Measurements from ENCODE around the gene SOHLH1.

Gene SOHLH1

GRCh38 chr9:135704483-135704882 lies 5.2 kb upstream of the SOHLH1 start:
- no peak for DNase-seq

GRCh38 chr9:135703726-135704125 lies 4.4 kb upstream of the SOHLH1 start:
- DNase-seq, result no peak

DNA sequence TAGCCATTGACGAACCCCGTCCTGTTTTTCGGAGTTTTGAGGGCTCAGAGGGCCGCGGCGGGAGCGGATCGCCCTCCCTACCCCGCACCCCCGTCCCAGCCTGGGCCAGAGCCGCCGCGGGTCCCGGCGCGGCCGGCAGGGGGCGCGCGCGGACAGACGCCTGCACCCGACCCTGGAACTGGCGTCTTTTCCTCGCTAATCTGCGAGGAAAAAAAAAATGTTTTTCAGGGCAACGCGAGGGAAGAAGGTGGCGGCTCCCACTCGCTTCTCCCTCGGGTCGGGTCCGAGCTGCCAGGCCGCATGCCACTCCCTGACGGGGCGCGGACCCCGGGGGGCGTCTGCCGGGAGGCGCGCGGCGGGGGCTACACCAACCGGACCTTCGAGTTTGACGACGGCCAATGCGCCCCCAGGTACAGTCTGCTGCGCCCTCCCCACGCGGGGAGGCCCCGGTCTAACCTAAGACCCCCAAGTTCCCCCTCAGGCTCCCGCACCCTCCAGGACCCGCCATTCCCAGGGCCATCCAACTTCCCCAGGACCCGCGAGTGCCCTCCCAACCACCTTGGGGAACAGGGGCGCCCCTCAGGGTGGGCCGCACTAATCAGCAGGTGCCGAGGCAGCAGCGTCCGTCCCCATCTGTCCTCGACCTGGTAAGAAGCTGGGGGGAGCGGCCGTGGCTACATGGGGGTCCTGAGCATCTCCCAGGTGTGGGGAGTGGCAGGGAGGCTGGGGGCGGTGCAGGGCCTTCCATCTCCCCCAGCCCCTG lies 2.9 kb upstream of the SOHLH1 start, which contains the start of gene KCNT1:
TSS of gene KCNT1 (plus strand) at position 227 of the 763 bp plus-strand sequence. CDS start at position 301, 74 bp downstream.
- peak in 33 of 56 donors; percentile 0 to 72 (median 12) for DNase-seq

- DNase-seq, result peak in 1 of 56 donors; percentile 72
Observed at GRCh38 chr9:135701067-135701958, 2.0 kb upstream of the SOHLH1 start.

GRCh38 chr9:135700525-135700924 lies 1.2 kb upstream of the SOHLH1 start:
- no peak for DNase-seq

- no peak for DNase-seq
Observed at GRCh38 chr9:135698767-135699166, 514 bp downstream of the SOHLH1 start.

DNA sequence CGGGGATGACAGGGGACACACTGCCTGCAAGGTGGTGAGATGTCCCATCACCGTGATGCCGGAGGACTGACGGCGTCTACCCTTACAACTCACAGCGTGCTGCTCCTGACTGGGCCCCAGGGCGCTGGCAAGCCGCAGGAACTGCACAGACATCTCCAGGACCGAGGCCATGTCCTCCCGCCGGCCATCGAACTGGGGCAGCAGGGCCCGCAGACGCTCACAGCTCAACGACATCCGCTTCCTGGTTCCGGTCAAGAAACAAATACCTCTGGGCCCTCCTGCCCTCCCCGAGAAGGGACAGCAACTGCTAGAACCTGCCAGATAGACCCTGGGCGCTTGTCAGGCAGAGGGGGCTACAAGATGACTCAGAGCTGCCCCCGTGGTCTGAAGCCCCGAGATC lies 1.0 kb downstream of the SOHLH1 start:
- no peak for DNase-seq

- no peak for DNase-seq
Observed at GRCh38 chr9:135697226-135697625, 2.1 kb downstream of the SOHLH1 start.

GRCh38 chr9:135696446-135696845 lies 2.8 kb downstream of the SOHLH1 start:
- no peak for DNase-seq

GRCh38 chr9:135695642-135696041 lies 3.6 kb downstream of the SOHLH1 start:
- DNase-seq, result no peak

- no peak for DNase-seq
Observed at GRCh38 chr9:135695036-135695435, 4.2 kb downstream of the SOHLH1 start.

DNA sequence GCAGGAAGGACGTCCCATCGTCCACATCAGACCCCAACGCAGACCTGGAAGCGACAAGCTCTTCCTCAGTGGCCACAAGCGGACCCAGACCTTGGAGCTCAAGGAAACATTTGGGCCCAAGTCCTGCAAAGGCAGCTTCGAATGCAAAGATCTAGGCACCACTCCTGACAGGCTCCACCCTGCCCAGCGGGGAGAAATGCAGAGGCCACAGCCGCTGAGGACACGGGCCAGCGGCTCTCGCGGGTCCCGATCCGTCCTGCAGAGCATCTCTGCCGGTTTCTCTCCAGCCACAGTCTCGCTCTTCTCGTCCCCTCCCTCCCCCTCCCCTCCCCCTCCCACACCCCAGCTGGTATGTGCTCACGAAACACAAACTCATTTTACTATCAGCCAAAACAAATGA lies 4.9 kb downstream of the SOHLH1 start:
- DNase-seq, result no peak

GRCh38 chr9:135693771-135694170 lies 5.5 kb downstream of the SOHLH1 start:
- DNase-seq, result no peak

GRCh38 chr9:135693265-135693664 lies 6.0 kb downstream of the SOHLH1 start:
- peak in 34 of 56 donors; percentile 4 to 76 (median 30) for DNase-seq

GRCh38 chr9:135692410-135692809 lies 6.9 kb downstream of the SOHLH1 start:
- DNase-seq, result peak in 37 of 56 donors; percentile 6 to 81 (median 38)

GRCh38 chr9:135690836-135691570 lies 8.3 kb downstream of the SOHLH1 start:
- no peak for DNase-seq

GRCh38 chr9:135689011-135689410 lies 10.3 kb downstream of the SOHLH1 start:
- peak in 1 of 56 donors; percentile 31 for DNase-seq

GRCh38 chr9:135687216-135687615 lies 12.1 kb downstream of the SOHLH1 start:
- no peak for DNase-seq

DNA sequence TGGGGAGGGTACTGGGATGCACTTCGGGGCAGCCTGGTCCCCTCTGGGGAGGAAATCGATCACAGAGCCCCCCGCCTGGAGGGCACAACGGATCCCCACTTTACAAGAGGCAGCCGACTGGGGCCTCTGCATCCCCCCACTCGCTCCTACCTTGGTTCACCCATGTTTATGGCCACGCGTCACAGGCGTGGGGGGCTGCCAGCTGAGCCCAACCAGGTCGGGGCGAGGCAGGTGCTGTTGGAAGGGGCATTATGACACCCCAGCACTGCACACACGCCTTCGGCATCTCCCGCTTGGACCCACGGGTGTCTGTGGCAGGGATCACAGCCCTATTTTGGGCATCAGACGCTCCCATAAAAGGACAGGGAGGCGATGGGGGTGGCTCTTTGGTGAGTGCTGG lies 14.6 kb downstream of the SOHLH1 start:
- no peak for DNase-seq

DNA sequence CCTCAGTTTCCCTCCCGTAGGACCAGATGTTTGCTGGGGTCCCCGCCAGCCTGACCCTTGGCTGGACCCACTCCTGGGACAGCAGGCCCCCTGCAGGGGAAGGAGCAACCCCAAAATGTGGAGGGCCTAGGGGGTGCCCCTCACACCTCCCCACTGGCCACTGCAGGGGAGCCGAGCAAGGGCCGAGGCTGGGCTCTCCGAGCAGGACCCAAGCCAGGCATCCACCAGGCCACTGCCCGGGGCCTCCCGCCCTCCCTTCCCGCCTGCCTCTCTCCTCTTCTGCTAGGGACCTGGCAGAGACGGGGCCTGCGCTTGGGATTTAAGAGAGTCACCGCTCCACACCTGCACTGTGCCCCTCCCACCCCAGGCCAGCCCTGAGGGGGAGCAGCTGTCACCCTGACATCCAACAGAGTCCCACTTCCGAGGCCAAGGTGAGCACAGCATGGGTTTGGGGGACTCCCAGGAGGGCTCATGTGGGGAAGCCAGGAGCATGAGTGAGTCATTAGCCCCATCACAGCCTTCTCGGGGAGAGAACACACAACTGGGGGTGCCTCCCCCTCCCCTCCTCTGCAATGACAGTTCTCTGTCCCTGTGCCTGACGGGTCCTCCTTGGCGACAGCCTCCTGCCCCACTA lies 15.8 kb downstream of the SOHLH1 start:
- DNase-seq, result no peak

DNA sequence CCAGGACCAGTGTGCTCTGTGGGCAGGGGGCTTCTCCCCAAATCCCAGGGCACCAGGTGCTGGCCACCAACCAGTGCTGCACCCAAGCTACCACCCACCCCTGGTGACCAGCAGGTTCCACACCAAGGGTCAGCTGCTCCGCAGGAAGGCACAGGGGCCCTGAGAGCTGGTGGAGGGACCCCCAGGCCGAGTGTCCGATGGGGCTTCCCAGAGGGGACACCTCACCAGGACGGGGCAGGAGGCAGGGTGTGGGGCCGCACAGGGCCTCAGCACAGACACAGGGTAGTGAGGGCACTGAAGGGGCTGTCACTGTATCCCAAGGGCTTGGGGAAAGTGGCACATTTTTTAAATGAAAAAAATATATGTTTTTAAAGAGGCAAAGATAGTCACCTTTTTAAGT lies 18.1 kb downstream of the SOHLH1 start:
- DNase-seq, result no peak

Data from nucleus accumbens (tissue), 56 donors.